ENCODE results near the gene CASP8.

- no peak for TF ChIP-seq CTCF (IDR thresholded peaks at IDR 0.05; ENCODE audit: control extremely low read depth in 1 of 3, insufficient read depth in 1 of 3, low read depth in 1 of 3, low read length in 3 of 3)
- TF ChIP-seq SP2 (IDR thresholded peaks at IDR 0.05; ENCODE audit: low read length) = no peak
- no peak for TF ChIP-seq POLR2AphosphoS5 (IDR thresholded peaks at IDR 0.05; ENCODE audit: low read depth, low read length)
Observed at GRCh38 chr2:201319511-201319910, 59.2 kb downstream of the CASP8 start.
